GM13976 (cell line): Measurements from ENCODE around the gene QRICH1.

Source experiments
- DNase-seq: peaks from one replicate; pipeline ENCODE4 v3.0.0; 2012; ENCODE audit warnings: low spot score
- CTCF ChIP-seq: IDR thresholded peaks from 2 replicates; pipeline ENCODE4 v1.5.1; 2012; ENCODE audit warnings: borderline replicate concordance, mild to moderate bottlenecking; ENCODE audit not compliant: insufficient read depth; ENCODE audit errors: extremely low read depth, missing control alignments, control extremely low read depth
- in situ Hi-C: fragments of 300-500 bp; cut with MboI; formaldehyde crosslinking; loops from one replicate; pipeline ENCODE4 v1.12.0; 2022; ENCODE audit warnings: low sequenced_read_pairs, mixed read lengths, inconsistent platforms; ENCODE audit not compliant: unreplicated experiment

QRICH1 gene

GRCh38 chr3:49025793-49026520, 67.9 kb downstream of the QRICH1 start:
- in situ Hi-C loops = no loop called here
- DNase-seq = no peak
- TF ChIP-seq CTCF = no peak

GRCh38 chr3:49025005-49025792, 68.7 kb downstream of the QRICH1 start:
- no peak for DNase-seq
- in situ Hi-C loops = no loop called here
- TF ChIP-seq CTCF = no peak

GRCh38 chr3:49024449-49024848, 69.4 kb downstream of the QRICH1 start:
- in situ Hi-C loops = no loop called here

GRCh38 chr3:49023775-49024174, 70.1 kb downstream of the QRICH1 start:
- in situ Hi-C loops = no loop called here
- DNase-seq = no peak
- no peak for TF ChIP-seq CTCF

More at GRCh38 chr3:49024449-49024848, 69.4 kb downstream of the QRICH1 start:
- no peak for DNase-seq
- TF ChIP-seq CTCF = no peak

- in situ Hi-C loops = no loop called here
- DNase-seq = no peak
- TF ChIP-seq CTCF = no peak
Observed at GRCh38 chr3:49022688-49023171, 71.1 kb downstream of the QRICH1 start.

- TF ChIP-seq CTCF = peak; percentile 99
- in situ Hi-C loops = no loop called here
- peak; percentile 91 for DNase-seq
Observed at GRCh38 chr3:49021813-49022687, 71.8 kb downstream of the QRICH1 start, which contains the start of gene NDUFAF3. NDUFAF3 (plus strand) TSS chr3:49022121; CDS start chr3:49022145, 24 bp downstream.
